Right lobe of liver (tissue), 6 donors: ENCODE data around the gene SPEM1. TPM values are rescaled to one million over a fixed set of nuclear protein-coding genes. Genes with fewer than 3 reads are reported as not detected.

Experiments
- ATAC-seq, 4 donors: fragments of 200-7000 bp; cut with Tn5 transposase; one replicate each; pipeline ENCODE4 v1.9.1; 2020; ENCODE audit warnings: mild to moderate bottlenecking in 4 of 4, moderate library complexity in 4 of 4
- DNase-seq, 3 donors: peaks; one replicate each; pipeline ENCODE4 v3.0.0-alpha.2; 2020
- H3K27ac ChIP-seq, 3 donors: fragments of 200-600 bp; one replicate each; pipeline ENCODE4 v1.8.0; 2022
- H3K27me3 ChIP-seq, 2 donors: fragments of 200-600 bp; one replicate each; pipeline ENCODE4 v1.8.0; 2022
- H3K36me3 ChIP-seq, 4 donors: fragments of 200-600 bp; sonication (generic) in 1 of 4; one replicate each; pipeline versions ENCODE4 v1.5.1 to v1.8.0; 2017 to 2022; ENCODE audit warnings: control low read depth in 1 of 4
- H3K4me1 ChIP-seq, 4 donors: fragments of 200-600 bp; sonication (generic) in 1 of 4; one replicate each; pipeline versions ENCODE4 v1.5.1 to v1.8.0; 2017 to 2022; ENCODE audit warnings: control low read depth in 1 of 4
- H3K4me3 ChIP-seq, 3 donors: fragments of 200-600 bp; one replicate each; pipeline ENCODE4 v1.8.0; 2022
- H3K9me3 ChIP-seq, 4 donors: fragments of 200-600 bp; sonication (generic) in 1 of 4; one replicate each; pipeline versions ENCODE4 v1.5.1 to v1.8.0; 2017 to 2022; ENCODE audit warnings: control low read depth in 1 of 4
- POLR2A ChIP-seq: fragments of 450-650 bp; IDR thresholded peaks from one replicate; pipeline ENCODE4 v1.6.1; 2017; ENCODE audit warnings: antibody characterized with exemption, mild to moderate bottlenecking
- WGBS: methylation state at CpG from one replicate; pipeline ENCODE4 v1.1.6; 2018; ENCODE audit warnings: low coverage, low lambda C conversion rate; ENCODE audit not compliant: insufficient coverage; ENCODE audit errors: missing lambda C conversion rate; 5-methylcytosine and 5-hydroxymethylcytosine counted together
- intact Hi-C, 2 donors: fragments of 100-400 bp; cut with DNase I; formaldehyde crosslinking; loops; one replicate each; pipeline versions ENCODE4 v1.11.2 to v1.14.1; 2022
- total RNA-seq, 6 experiments: library from RNA; depleted of rRNA in 2 of 6; stranded (reverse); fragments of >200 nt in 2 of 6; fragmentation: NEBNext Ultra II Directional in 3 of 6; extraction: Animal tissue kit (Norgen Biotek cat#: 25700) in 3 of 6; gene quantifications; one replicate each; pipeline versions ENCODE4 v1.1.0 to v1.2.4, GENCODE V29; 2016 to 2023
- TF ChIP-seq, protein P1 (sequence below), 4 donors: fragments of 200-600 bp in 3 of 4; fragments of 450-650 bp in 1 of 4; IDR thresholded peaks; one replicate each; pipeline versions ENCODE4 v1.5.1 to v1.8.0; 2016 to 2022; ENCODE audit warnings: antibody characterized with exemption in 4 of 4, mild to moderate bottlenecking in 2 of 4
- donor health status: DM: no; HTN: yes; CAD: no.
- donor health status: DM: no; HTN: no; CAD: no.
- donor health status: DM: no; HTN: no; CAD: no.
- donor health status: DM: no; HTN: yes; CAD: no.
- donor health status: DM: no; HTN: yes; CAD: no.

The SPEM1 gene
- total RNA-seq, 6 experiments from 2014 or later = not detected

DNA sequence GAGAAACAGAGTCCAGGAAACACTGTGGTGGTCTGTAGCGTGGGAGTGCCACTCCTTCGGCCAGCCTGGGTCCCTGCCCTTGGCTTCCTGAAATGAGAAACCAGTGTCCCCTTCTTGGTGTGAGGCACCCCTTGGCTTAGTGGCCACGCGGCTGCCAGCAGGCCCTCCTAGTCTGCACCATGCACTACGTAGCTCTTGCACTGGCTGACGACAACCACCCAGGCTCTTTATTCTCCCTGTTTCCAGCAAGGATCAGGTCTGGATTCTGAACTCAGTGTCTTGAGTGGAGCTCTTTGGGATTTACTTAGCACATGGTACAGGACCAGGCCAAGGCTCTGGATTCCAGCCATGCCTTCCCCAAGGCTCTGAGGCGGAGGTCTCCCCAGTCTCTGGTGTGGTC, 7.4 kb downstream of the SPEM1 start:
- H3K4me1 ChIP-seq = no peaks in the 10 kb centered on the region
- H3K27me3 ChIP-seq = no peaks in the 10 kb centered on the region
- H3K4me3 ChIP-seq = no peak overlapping the region
- no peaks in the 10 kb centered on the region for H3K36me3 ChIP-seq
- DNase-seq = no peak
- no peak overlapping the region for H3K27ac ChIP-seq
- WGBS = 89% methylated on average over 4 of the region's 7 CpGs
- TF ChIP-seq POLR2A = no peak
- no peak for ATAC-seq
- no peaks in the 10 kb centered on the region for H3K9me3 ChIP-seq
- intact Hi-C loops = no loop called here

DNA sequence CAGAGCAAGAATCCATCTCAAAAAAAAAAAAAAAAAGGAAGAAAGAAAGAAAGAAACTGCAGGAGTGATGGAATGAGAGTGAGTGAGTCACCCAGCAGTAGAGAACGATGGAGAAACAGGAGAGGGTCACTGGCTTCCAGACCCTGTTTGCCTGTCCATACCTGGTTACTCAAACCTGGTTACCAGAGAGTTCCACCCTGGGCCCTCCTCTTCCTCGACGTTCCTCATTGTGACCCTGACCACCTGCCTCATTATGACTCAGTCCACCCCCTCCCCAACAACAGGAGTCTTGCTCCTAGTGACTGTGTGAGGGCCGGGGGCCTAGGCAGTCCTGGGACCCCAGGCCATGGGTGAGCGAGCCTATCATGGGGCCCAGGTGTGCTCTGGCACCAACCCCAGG, 8.4 kb downstream of the SPEM1 start, which contains the start of gene SPEM3:
Gene SPEM3 (plus strand): TSS at position 301 of the 400 bp plus-strand sequence. CDS start 46 bp downstream, at position 347.
- H3K27ac ChIP-seq = no peak within 1 kb of the TSS
- TF ChIP-seq, protein P1, sequence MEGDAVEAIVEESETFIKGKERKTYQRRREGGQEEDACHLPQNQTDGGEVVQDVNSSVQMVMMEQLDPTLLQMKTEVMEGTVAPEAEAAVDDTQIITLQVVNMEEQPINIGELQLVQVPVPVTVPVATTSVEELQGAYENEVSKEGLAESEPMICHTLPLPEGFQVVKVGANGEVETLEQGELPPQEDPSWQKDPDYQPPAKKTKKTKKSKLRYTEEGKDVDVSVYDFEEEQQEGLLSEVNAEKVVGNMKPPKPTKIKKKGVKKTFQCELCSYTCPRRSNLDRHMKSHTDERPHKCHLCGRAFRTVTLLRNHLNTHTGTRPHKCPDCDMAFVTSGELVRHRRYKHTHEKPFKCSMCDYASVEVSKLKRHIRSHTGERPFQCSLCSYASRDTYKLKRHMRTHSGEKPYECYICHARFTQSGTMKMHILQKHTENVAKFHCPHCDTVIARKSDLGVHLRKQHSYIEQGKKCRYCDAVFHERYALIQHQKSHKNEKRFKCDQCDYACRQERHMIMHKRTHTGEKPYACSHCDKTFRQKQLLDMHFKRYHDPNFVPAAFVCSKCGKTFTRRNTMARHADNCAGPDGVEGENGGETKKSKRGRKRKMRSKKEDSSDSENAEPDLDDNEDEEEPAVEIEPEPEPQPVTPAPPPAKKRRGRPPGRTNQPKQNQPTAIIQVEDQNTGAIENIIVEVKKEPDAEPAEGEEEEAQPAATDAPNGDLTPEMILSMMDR (IDR thresholded peaks at IDR 0.05) = no peak
- TF ChIP-seq POLR2A = no peak
- no peaks in the 10 kb centered on the region for H3K9me3 ChIP-seq
- H3K4me3 ChIP-seq = no peak within 1 kb of the TSS
- intact Hi-C loops = no loop called here
- WGBS = 62% methylated on average over 3 of the region's 5 CpGs
- H3K4me1 ChIP-seq = no peaks in the 10 kb centered on the region
- no peak for ATAC-seq
- no peaks in the 10 kb centered on the region for H3K27me3 ChIP-seq
- no peaks in the 10 kb centered on the region for H3K36me3 ChIP-seq
- DNase-seq = no peak

DNA sequence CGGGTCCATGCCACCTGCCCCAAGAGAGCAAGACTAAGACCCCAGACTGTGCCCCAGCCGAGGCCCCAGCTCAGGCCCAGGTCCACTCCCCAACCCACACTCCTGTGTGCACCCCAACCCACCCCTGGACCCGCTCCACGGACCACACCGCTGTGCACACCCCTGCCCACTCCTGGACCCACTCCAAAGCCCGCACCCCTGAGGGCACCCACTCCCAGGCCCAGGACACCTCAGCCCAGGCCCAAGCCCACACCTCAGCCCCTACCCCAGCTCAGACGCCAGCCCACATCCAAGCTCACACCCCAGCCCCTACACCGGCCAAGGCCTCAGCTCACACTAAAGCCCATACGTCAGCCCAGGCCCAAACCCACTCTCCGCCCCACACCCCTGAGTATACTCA, 9.6 kb downstream of the SPEM1 start:
- Histone ChIP-seq H3K4me3 (no peak overlapping the region), H3K9me3 (no peaks in the 10 kb centered on the region), H3K27ac (no peak overlapping the region), H3K4me1 (peaks cover 0 to under 1% (median 0%) of the 10 kb centered on the region in 4 donors), H3K36me3 (no peaks in the 10 kb centered on the region), H3K27me3 (no peaks in the 10 kb centered on the region)
- no peak for TF ChIP-seq POLR2A
- TF ChIP-seq, protein P1 (IDR thresholded peaks at IDR 0.05) = no peak
- ATAC-seq = no peak
- 96% methylated on average over 3 of the region's 10 CpGs for WGBS
- intact Hi-C loops = no loop called here
- no peak for DNase-seq

DNA sequence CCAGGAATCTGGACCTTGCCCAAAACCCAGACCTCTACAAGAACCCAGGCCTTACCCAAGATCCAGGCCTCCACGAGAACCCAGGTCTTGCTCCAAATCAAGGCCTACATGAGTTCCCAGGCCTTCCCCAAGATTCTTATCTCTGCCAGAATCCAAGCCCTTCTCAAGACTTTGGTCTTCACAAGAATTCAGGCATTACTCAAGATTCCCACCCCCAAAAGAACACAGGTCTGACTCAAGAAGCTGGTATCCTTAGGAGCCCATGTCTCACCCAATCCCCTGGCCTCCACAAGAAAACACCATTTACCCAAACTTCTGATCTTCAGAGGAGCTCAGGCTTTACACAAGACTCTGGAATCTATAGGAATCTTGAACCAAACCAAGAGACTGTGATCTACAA, 11.1 kb downstream of the SPEM1 start:
- intact Hi-C loops = no loop called here
- TF ChIP-seq, protein P1 (IDR thresholded peaks at IDR 0.05) = no peak
- no peak for TF ChIP-seq POLR2A

DNA sequence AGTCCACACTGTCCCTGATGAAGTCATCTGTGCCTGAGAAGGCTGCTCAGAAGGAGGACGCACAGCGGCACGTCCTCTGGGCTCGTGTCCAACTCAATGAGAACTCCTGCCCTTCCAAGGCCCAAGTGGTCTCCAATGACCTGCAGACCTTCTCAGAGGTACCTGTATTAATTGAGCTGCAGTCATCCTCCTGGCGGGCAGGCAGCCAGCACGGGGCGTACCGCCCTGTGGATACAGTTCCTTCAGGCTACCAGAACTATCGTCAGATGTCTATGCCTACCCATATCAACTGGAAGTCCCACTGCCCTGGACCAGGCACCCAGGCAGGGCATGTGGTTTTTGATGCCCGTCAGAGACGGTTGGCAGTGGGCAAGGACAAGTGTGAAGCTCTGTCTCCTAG, 12.2 kb downstream of the SPEM1 start:
- intact Hi-C loops = no loop called here
- Histone ChIP-seq H3K4me3 (no peak overlapping the region), H3K27me3 (no peaks in the 10 kb centered on the region), H3K36me3 (no peaks in the 10 kb centered on the region), H3K4me1 (peaks cover 0 to 21% (median 7%) of the 10 kb centered on the region in 4 donors), H3K27ac (no peak overlapping the region), H3K9me3 (no peaks in the 10 kb centered on the region)
- TF ChIP-seq, protein P1 (IDR thresholded peaks at IDR 0.05) = no peak
- TF ChIP-seq POLR2A = no peak
- ATAC-seq (no peak), DNase-seq (no peak)
- 100% methylated on average over 2 of the region's 11 CpGs for WGBS

More for the DNA sequence above, 11.1 kb downstream of the SPEM1 start:
- Histone ChIP-seq H3K36me3 (no peaks in the 10 kb centered on the region), H3K27ac (no peak overlapping the region), H3K9me3 (no peaks in the 10 kb centered on the region), H3K27me3 (no peaks in the 10 kb centered on the region), H3K4me1 (peaks cover 0 to 12% (median 4%) of the 10 kb centered on the region in 4 donors), H3K4me3 (no peak overlapping the region)
- DNase-seq = no peak
- WGBS = 100% methylated on average over 1 of the region's 1 CpG
- ATAC-seq = no peak
